Nephron (organoid): ENCODE results near the gene HS3ST2.
A peak's percentile ranks its signal among the peaks of the same experiment; 100 is the strongest.
"Not testable (repeated sequence)": the region's sequence is repeated elsewhere in the genome, so short reads cannot be mapped to it uniquely, and the experiment has no call there.

ENCODE experiments used
- H3K27ac Mint-ChIP-seq, 3 experiments: 2 replicates each; pipeline ENCODE4 v1.8.0; 2020; ENCODE audit warnings: mixed read lengths in 3 of 3, mild to moderate bottlenecking in 2 of 3, moderate library complexity in 1 of 3
- H3K27me3 Mint-ChIP-seq: 2 replicates; pipeline ENCODE4 v1.8.0; 2021; ENCODE audit warnings: low read depth, mild to moderate bottlenecking, moderate library complexity, mixed read lengths
- H3K36me3 Mint-ChIP-seq: 2 replicates; pipeline ENCODE4 v1.8.0; 2020; ENCODE audit warnings: low read depth, mixed read lengths
- H3K4me1 Mint-ChIP-seq: 2 replicates; pipeline ENCODE4 v1.8.0; 2020; ENCODE audit warnings: mixed read lengths
- H3K4me3 Mint-ChIP-seq, 3 experiments: 2 replicates each; pipeline ENCODE4 v1.8.0; 2020; ENCODE audit warnings: mild to moderate bottlenecking in 3 of 3, mixed read lengths in 3 of 3, moderate library complexity in 2 of 3
- H3K9me3 Mint-ChIP-seq: 2 replicates; pipeline ENCODE4 v1.8.0; 2020; ENCODE audit warnings: mixed read lengths
- TF ChIP-seq, protein P1 (sequence below), 3 experiments: fragments of 200-600 bp; sonication (generic); IDR thresholded peaks; one replicate each; pipeline ENCODE4 v1.5.0; 2021; ENCODE audit warnings: antibody characterized with exemption in 3 of 3; ENCODE audit not compliant: unreplicated experiment in 3 of 3

The HS3ST2 gene

GRCh38 chr16:22929461-22929860 lies 115.5 kb downstream of the HS3ST2 start:
- Mint-ChIP-seq H3K4me1 (peaks cover 16% of the 10 kb centered on the region), H3K36me3 (no peaks in the 10 kb centered on the region), H3K4me3 (no peak overlapping the region)

DNA sequence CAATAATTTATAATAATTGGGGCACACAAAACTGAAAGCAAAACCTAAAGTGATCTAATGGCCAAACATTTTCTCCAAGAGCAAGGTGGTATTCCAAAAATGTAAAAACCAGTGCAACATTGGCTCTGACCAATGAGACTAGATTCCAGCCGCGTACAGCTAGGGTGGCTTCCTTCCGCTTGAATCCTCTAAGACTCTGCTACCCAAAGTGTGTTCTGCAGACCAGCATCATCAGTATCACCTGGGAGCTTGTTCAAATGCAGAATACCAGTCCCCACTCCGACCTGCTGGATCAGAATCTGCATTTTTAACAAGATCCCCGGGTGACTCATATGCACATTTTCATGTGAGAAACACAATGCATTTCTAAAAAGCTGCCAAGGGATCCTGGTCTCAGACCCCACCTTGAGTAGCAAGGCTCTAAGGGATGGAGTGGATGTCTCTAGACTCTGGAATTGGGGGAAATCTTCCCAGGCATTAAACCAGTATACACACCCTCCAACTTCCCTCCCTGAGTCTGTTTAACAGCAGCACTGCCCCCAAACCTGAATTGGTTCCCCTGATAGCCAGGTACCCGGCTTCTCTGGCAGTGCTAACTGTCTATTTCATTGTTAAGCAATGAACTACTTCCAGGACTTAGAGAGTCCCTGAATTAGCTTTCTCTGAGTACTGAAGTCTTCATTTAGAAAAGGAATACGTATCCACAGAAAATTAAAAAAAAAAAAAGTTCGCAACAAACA lies 118.2 kb downstream of the HS3ST2 start:
- Mint-ChIP-seq H3K27ac (no peak overlapping the region), H3K9me3 (no peaks in the 10 kb centered on the region), H3K4me3 (no peak overlapping the region), H3K4me1 (peaks cover 12% of the 10 kb centered on the region), H3K27me3 (peaks cover 21% of the 10 kb centered on the region), H3K36me3 (no peaks in the 10 kb centered on the region)
- TF ChIP-seq, protein P1, sequence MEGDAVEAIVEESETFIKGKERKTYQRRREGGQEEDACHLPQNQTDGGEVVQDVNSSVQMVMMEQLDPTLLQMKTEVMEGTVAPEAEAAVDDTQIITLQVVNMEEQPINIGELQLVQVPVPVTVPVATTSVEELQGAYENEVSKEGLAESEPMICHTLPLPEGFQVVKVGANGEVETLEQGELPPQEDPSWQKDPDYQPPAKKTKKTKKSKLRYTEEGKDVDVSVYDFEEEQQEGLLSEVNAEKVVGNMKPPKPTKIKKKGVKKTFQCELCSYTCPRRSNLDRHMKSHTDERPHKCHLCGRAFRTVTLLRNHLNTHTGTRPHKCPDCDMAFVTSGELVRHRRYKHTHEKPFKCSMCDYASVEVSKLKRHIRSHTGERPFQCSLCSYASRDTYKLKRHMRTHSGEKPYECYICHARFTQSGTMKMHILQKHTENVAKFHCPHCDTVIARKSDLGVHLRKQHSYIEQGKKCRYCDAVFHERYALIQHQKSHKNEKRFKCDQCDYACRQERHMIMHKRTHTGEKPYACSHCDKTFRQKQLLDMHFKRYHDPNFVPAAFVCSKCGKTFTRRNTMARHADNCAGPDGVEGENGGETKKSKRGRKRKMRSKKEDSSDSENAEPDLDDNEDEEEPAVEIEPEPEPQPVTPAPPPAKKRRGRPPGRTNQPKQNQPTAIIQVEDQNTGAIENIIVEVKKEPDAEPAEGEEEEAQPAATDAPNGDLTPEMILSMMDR (IDR thresholded peaks at IDR 0.05; ENCODE audit: unreplicated experiment in 3 of 3), result no peak

More at GRCh38 chr16:22929461-22929860, 115.5 kb downstream of the HS3ST2 start:
- Mint-ChIP-seq H3K27ac (no peak overlapping the region), H3K27me3 (peaks cover 21% of the 10 kb centered on the region), H3K9me3 (no peaks in the 10 kb centered on the region)
- TF ChIP-seq, protein P1 (IDR thresholded peaks at IDR 0.05; ENCODE audit: unreplicated experiment in 3 of 3), result no peak

GRCh38 chr16:22933173-22933572 lies 119.2 kb downstream of the HS3ST2 start:
- peaks cover 21% of the 10 kb centered on the region for H3K27me3 Mint-ChIP-seq
- no peak overlapping the region for H3K27ac Mint-ChIP-seq
- H3K4me1 Mint-ChIP-seq, result peaks cover 10% of the 10 kb centered on the region
- TF ChIP-seq, protein P1 (IDR thresholded peaks at IDR 0.05; ENCODE audit: unreplicated experiment in 3 of 3), result no peak
- peak overlapping the region in 1 of 3 experiments; percentile 6 for H3K4me3 Mint-ChIP-seq
- H3K36me3 Mint-ChIP-seq, result no peaks in the 10 kb centered on the region
- no peaks in the 10 kb centered on the region for H3K9me3 Mint-ChIP-seq

- Mint-ChIP-seq H3K36me3 (no peaks in the 10 kb centered on the region), H3K27me3 (peaks cover 22% of the 10 kb centered on the region), H3K4me1 (peaks cover 5% of the 10 kb centered on the region), H3K9me3 (no peaks in the 10 kb centered on the region), H3K27ac (no peak overlapping the region), H3K4me3 (no peak overlapping the region)
- TF ChIP-seq, protein P1 (IDR thresholded peaks at IDR 0.05; ENCODE audit: unreplicated experiment in 3 of 3), result no peak
These were observed 120.8 kb downstream of the HS3ST2 start for GRCh38 chr16:22934786-22935185.

DNA sequence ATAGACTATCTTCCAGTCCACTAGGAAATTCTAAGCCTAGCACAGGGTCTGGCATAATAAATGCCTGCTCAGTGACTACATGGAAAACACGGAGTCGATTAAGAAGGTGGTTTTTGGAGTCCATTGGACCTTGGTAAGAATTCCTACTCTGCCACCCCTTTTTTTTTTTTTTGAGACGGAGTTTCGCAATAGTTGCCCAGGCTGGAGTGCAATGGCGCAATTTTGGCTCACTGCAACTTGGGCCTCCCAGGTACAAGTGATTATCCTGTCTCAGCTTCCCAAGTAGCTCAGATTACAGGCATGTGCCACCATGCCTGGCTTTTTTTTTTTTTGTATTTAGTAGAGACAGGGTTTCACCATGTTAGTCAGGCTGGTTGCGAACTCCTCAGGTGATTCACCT lies 123.2 kb downstream of the HS3ST2 start:
- Mint-ChIP-seq H3K36me3 (no peaks in the 10 kb centered on the region), H3K9me3 (no peaks in the 10 kb centered on the region), H3K27ac (no peak overlapping the region), H3K27me3 (peaks cover 19% of the 10 kb centered on the region), H3K4me1 (peaks cover 5% of the 10 kb centered on the region), H3K4me3 (no peak overlapping the region)
- TF ChIP-seq, protein P1 (IDR thresholded peaks at IDR 0.05; ENCODE audit: unreplicated experiment in 3 of 3), result no peak

- Mint-ChIP-seq H3K27me3 (peaks cover 8% of the 10 kb centered on the region), H3K27ac (no peak overlapping the region), H3K4me1 (no peaks in the 10 kb centered on the region), H3K9me3 (no peaks in the 10 kb centered on the region), H3K4me3 (no peak overlapping the region), H3K36me3 (no peaks in the 10 kb centered on the region)
- TF ChIP-seq, protein P1 (IDR thresholded peaks at IDR 0.05; ENCODE audit: unreplicated experiment in 3 of 3), result no peak
These were observed 124.7 kb downstream of the HS3ST2 start for GRCh38 chr16:22938647-22939046.

DNA sequence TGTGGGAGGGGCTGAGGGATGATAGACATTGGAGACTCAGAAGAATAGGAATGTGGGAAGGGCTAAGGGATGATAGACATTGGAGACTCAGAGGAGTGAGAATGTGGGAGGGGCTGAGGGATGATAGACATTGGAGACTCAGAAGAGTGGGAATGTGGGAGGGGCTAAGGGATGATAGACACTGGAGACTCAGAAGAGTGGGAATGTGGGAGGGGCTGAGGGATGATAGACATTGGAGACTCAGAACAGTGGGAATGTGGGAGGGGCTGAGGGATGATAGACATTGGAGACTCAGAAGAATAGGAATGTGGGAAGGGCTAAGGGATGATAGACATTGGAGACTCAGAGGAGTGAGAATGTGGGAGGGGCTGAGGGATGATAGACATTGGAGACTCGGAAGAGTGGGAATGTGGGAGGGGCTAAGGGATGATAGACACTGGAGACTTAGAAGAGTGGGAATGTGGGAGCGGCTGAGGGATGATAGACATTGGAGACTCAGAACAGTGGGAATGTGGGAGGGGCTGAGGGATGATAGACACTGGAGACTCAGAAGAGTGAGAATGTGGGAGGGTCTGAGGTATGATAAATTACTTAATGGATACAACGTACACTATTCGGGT lies 125.9 kb downstream of the HS3ST2 start:
- peaks cover 14% of the 10 kb centered on the region for H3K27me3 Mint-ChIP-seq
- not testable (repeated sequence) for H3K4me3 Mint-ChIP-seq, H3K27ac Mint-ChIP-seq, H3K9me3 Mint-ChIP-seq, H3K4me1 Mint-ChIP-seq, H3K36me3 Mint-ChIP-seq
